Anterior cingulate cortex (tissue), 58 donors: ENCODE results near the gene CCL16.

Experiments
- DNase-seq, 58 donors: peaks; one replicate each; lab custom pipeline; 2025; lab: John Stamatoyannopoulos, UW

The CCL16 gene

DNA sequence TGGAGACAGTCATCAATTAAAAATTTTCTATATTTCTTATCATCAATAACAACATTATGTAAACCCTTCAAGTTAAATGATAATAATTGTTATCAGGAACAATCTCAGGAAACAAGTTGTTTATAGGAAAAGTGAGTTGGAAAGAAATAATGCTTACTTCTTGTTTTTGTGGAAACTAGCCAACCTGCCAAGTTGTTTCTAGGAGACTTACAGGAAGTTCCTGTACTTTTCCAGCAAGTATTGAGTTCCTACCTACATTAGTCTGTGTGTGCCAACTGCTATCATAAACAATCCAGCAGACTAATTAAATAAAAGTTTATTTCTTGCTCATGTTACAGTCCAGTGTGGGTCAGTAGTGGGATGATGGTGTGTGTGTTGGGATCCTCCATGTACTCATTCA is 6.9 kb upstream of the CCL16 start:
- DNase-seq, result no peak

GRCh38 chr17:35986643-35987042 is 5.3 kb upstream of the CCL16 start, which contains the start of gene CCL14:
TSS of gene CCL14 (minus strand) at chr17:35986729. CDS start at chr17:35986649, 80 bp downstream.
- no peak for DNase-seq

- DNase-seq, result no peak
These were observed 2.8 kb upstream of the CCL16 start for GRCh38 chr17:35984140-35984539.

DNA sequence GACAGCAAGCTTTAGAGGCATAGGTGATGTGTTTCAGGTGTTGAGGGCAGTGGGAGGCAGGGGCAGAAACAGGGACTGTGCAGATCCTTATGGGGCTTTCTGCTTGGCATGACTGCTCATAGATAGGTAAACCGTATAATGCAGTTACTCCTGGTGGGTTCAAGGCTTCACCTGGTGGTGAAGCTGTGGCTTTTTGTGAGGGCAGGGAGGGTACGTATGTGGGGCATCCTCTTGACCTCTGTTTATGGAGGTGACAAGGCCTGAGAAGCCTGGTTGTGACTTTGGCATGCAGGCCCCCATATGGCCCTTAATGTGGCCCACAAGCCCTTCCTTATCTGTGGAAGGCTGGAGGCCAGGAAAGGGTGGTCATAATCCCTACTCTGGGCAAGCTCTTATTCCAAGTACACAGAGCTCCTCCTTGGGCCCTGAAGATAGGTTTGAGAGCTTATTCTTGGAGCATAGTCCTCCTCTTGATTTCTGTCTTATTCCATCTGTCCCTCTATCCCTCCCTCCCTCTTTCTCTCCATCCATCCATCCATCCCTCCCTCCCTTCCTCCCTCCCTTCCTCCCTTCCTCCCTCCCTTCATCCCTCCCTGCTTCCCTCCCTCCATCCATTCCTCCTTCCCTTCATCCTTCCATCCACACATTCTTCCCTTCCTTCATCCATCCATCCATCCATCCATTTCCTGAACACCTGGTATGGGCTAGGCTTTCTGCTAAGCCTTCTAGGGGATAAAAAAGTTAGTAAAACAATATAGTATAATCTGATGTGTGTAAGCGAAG is 1.3 kb upstream of the CCL16 start:
- DNase-seq, result no peak

- DNase-seq, result no peak
These were observed 622 bp upstream of the CCL16 start for GRCh38 chr17:35981908-35982330.

GRCh38 chr17:35978346-35978745 is 3.0 kb downstream of the CCL16 start:
- DNase-seq, result no peak

- DNase-seq, result no peak
These were observed 3.8 kb downstream of the CCL16 start for GRCh38 chr17:35977509-35977908.

DNA sequence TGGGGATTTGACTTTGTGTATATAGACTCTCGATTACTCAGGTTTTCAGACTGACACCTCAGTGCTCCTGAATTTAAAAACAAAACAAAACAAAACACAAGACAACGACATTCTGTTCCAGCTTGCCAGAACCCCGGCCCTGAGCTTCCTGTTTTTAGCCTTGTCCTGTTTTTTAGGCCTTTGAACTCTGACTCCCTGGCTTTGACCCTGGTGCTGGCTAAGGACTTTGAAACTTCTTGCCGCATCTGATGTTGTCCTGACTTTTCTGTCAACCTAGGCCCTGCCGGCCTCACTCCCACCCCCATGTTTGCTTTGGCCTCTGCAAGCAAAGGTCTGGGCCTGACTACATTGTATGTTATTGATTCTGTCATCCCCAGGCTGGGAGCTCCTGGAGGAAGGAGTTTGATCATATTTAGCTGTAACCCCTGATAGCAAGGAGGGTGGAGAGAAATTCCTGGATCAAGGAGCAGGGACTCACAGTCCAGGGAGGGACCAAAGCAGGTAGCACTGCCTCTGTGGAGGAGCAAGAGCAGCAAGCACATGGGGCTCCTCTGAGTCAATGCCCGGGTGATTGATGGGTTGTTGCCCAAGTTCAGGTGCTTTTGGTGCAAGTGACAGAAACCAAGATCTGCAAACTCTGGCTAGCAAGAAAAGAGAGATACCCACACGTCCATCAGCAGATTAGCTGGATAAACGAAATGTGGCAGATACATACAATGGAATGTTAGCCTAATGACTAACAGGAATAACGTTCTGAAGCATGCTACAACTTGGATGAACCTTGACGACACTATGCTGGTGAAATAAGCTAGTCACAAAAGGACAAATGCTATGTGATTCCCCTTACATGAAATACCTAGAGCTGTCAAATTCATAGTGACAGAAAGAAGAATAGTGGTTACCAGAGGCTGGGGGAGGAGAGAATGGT is 7.7 kb downstream of the CCL16 start:
- no peak for DNase-seq

DNA sequence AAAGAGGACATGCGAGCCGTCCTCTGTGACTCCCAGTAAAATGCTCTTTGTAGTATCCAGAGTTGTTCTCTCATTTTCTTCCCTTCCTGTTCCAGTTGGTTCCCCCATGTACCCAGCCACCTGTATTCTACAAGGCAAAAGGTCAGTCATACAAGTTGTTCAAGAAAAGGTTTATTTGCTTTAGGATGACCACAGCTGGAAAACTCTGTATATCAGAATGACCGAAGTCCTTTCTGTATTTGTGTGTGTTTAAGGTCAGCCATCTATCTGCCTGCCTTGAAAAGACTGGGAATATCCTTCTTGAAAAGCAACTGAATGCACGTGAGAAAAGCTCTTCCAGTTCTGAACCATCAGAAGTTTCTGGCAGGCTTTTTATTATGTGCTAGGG is 8.4 kb downstream of the CCL16 start:
- DNase-seq, result no peak

GRCh38 chr17:35972535-35972934 is 8.8 kb downstream of the CCL16 start:
- no peak for DNase-seq

GRCh38 chr17:35972066-35972465 is 9.2 kb downstream of the CCL16 start:
- DNase-seq, result no peak

DNA sequence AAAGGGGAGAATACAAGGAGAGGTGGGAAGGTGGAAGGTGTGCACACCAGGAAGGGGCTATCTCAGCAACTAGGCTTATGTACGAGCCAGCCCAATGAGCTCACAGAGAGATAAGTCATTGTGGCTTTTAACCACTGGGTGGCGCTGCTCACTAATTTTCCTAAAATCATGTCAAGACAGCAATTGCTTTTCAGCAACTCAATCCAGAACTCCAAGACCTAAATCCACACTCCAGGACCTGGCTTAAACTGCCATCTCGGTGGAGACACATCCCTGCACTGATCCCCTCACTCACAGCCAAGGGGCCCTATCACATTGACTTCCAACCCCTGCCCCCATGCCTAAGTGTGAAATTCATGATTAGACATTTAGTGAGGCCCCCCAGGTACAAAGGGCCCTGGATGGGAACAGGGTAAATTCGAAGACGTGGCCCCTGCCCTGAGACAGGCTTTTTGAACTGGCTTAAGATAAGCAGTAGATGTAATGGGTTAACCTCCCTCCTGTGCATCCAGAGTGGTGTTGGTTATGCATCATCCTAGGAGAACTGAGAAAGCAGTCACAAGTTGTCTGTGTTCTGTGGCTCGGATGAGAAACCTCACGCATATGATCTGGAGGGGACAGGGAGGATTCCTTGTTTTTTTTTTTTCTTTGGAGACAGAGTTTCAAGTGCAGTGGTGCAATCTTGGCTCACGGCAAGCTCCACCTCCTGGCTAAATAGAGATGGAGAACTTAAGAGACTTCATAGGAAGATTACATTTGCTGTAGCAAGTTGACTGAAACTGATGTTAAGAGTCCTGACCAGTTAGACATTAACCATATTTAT is 11.5 kb downstream of the CCL16 start:
- DNase-seq, result peak in 56 of 58 donors; percentile 2 to 88 (median 43)

- DNase-seq, result no peak
These were observed 12.7 kb downstream of the CCL16 start for GRCh38 chr17:35968520-35969054.

GRCh38 chr17:35965272-35965671 is 16.0 kb downstream of the CCL16 start:
- DNase-seq, result no peak

GRCh38 chr17:35963663-35964062 is 17.6 kb downstream of the CCL16 start:
- no peak for DNase-seq

DNA sequence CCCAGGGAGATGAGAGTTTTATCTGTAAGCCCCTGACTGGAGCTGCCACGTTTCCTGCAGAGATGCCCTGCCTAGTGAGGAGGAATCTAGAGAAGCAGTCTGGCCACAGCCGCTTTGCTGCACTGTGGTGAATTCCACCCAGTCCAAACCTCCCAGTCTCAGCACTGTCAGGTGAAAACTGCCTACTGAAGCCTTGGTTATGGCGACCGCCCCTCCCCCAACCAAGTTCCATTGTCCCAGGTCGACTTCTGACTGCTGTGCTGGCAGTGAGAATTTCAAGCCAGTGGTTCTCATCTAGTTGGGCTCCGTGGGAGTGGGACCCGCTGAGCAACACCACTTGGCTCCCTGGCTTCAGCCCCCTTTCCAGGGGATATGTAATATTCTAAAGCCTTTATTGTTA is 27.6 kb downstream of the CCL16 start:
- no peak for DNase-seq

GRCh38 chr17:35949401-35949800 is 31.9 kb downstream of the CCL16 start:
- no peak for DNase-seq

GRCh38 chr17:35948092-35948491 is 33.2 kb downstream of the CCL16 start:
- no peak for DNase-seq

- peak in 12 of 58 donors; percentile 1 to 25 (median 9) for DNase-seq
These were observed 34.1 kb downstream of the CCL16 start for GRCh38 chr17:35947156-35947585.

GRCh38 chr17:35944151-35944550 is 37.1 kb downstream of the CCL16 start:
- no peak for DNase-seq
